Osteocyte (in vitro differentiated cells): ENCODE measurements around the gene SLC4A8. TPM values are rescaled to one million over a fixed set of nuclear protein-coding genes. Genes with fewer than 3 reads are reported as not detected.

Experiments used
- DNase-seq: peaks from one replicate; pipeline ENCODE4 v3.0.0; 2021; ENCODE audit warnings: mixed read lengths; ENCODE audit not compliant: unreplicated experiment; ENCODE audit errors: extremely low spot score
- H3K27ac Mint-ChIP-seq: one replicate; pipeline ENCODE4 v1.8.0; 2021; ENCODE audit warnings: mild to moderate bottlenecking, mixed read lengths; ENCODE audit not compliant: unreplicated experiment
- H3K27me3 Mint-ChIP-seq: one replicate; pipeline ENCODE4 v1.8.0; 2021; ENCODE audit warnings: mixed read lengths; ENCODE audit not compliant: unreplicated experiment
- H3K36me3 Mint-ChIP-seq: one replicate; pipeline ENCODE4 v1.8.0; 2021; ENCODE audit warnings: mixed read lengths; ENCODE audit not compliant: unreplicated experiment
- H3K4me1 Mint-ChIP-seq: one replicate; pipeline ENCODE4 v1.8.0; 2021; ENCODE audit warnings: mixed read lengths; ENCODE audit not compliant: unreplicated experiment
- H3K4me3 Mint-ChIP-seq: one replicate; pipeline ENCODE4 v1.8.0; 2021; ENCODE audit warnings: mild to moderate bottlenecking, moderate library complexity, mixed read lengths; ENCODE audit not compliant: unreplicated experiment
- H3K9me3 Mint-ChIP-seq: one replicate; pipeline ENCODE4 v1.8.0; 2021; ENCODE audit warnings: mixed read lengths; ENCODE audit not compliant: unreplicated experiment
- CTCF ChIP-seq: fragments of 200-600 bp; sonication (generic); IDR thresholded peaks from 2 replicates; pipeline ENCODE4 v1.5.0; 2021; ENCODE audit warnings: antibody characterized with exemption, mild to moderate bottlenecking, moderate library complexity
- total RNA-seq: library from RNA; stranded (reverse); gene quantifications from 2 replicates; pipeline ENCODE4 v1.2.1, GENCODE V29; 2021

The SLC4A8 gene
- total RNA-seq, 1 donor from 2014 or later, result 3.6 TPM

GRCh38 chr12:51379571-51379970 lies 45.1 kb upstream of the SLC4A8 start:
- Mint-ChIP-seq H3K27me3 (no peaks in the 10 kb centered on the region), H3K4me3 (no peak overlapping the region), H3K27ac (no peak overlapping the region), H3K9me3 (no peaks in the 10 kb centered on the region), H3K36me3 (no peaks in the 10 kb centered on the region), H3K4me1 (peaks cover 25% of the 10 kb centered on the region)
- TF ChIP-seq CTCF, result no peak
- DNase-seq, result no peak

DNA sequence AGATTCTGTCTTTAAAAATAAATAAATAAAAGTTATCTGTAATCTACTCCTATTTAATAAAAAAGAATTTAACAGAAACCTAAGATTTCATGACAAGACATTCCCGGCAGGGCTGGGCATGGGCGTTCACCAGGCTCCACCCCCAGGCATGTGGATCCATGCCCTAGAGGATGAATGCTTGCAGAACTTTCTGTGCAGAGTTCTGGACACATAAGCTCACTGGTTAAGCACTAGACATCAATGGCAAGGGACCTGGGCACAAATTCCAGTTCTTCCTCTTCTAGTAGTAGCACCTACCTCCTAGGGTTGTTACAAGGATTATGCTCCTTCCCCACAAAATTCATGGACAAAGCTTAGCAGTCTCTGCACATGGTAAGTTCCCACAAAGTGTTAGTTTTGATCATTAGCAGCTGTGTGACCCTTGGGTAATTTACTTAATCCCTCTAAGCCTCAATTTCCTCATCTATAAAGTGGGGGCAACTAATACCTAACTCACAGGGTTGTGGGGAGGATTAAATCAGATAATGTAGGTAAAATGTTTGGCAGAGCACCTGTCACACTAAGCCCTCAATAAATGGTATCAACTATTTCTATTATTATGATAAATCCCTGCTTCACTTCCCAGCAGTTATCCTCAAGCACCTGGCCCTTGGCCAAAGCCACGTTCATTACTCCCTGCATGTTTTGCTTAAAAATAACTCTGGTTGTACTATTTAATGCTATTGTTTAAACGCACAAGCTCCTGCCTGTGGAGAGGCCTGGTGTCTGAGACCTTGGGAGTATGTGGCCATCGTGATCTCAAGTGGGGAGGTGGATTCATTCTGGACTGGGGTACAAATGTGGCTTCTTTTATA lies 43.2 kb upstream of the SLC4A8 start:
- no peak for TF ChIP-seq CTCF
- peaks cover 18% of the 10 kb centered on the region for H3K4me1 Mint-ChIP-seq

DNA sequence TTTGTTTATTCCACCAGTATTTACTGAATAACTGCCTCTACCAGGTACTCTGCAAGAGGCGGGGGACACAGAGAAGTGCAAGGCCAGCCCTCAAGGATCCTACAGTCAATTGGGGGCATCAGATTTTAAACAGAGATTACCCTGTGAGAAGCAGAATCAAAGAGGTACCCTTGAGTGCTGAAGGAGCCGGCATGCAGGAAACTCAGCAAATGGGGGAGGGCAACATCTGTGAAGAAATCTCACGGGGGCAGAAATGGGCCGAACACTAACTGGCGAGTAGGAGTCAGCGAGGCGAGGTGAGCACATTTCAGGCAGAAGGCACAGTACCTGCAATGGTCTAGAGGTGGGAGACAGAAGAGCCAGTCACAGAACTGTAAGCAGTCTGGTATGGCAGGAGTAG lies 42.5 kb upstream of the SLC4A8 start:
- Mint-ChIP-seq H3K4me1 (peaks cover 18% of the 10 kb centered on the region), H3K27ac (no peak overlapping the region), H3K4me3 (no peak overlapping the region), H3K36me3 (no peaks in the 10 kb centered on the region), H3K9me3 (no peaks in the 10 kb centered on the region), H3K27me3 (no peaks in the 10 kb centered on the region)
- DNase-seq, result no peak
- no peak for TF ChIP-seq CTCF

More for the DNA sequence above, 43.2 kb upstream of the SLC4A8 start:
- H3K4me3 Mint-ChIP-seq, result no peak overlapping the region
- no peaks in the 10 kb centered on the region for H3K36me3 Mint-ChIP-seq
- no peak for DNase-seq
- no peaks in the 10 kb centered on the region for H3K27me3 Mint-ChIP-seq
- H3K27ac Mint-ChIP-seq, result no peak overlapping the region
- H3K9me3 Mint-ChIP-seq, result no peaks in the 10 kb centered on the region

GRCh38 chr12:51383269-51383905 lies 41.2 kb upstream of the SLC4A8 start:
- no peaks in the 10 kb centered on the region for H3K36me3 Mint-ChIP-seq
- DNase-seq, result no peak
- no peak overlapping the region for H3K27ac Mint-ChIP-seq
- no peaks in the 10 kb centered on the region for H3K27me3 Mint-ChIP-seq
- peaks cover 24% of the 10 kb centered on the region for H3K4me1 Mint-ChIP-seq
- TF ChIP-seq CTCF, result no peak
- H3K4me3 Mint-ChIP-seq, result no peak overlapping the region
- H3K9me3 Mint-ChIP-seq, result no peaks in the 10 kb centered on the region

GRCh38 chr12:51386351-51386750 lies 38.3 kb upstream of the SLC4A8 start:
- DNase-seq, result no peak
- TF ChIP-seq CTCF, result no peak
- no peaks in the 10 kb centered on the region for H3K36me3 Mint-ChIP-seq
- H3K27ac Mint-ChIP-seq, result no peak overlapping the region
- H3K4me1 Mint-ChIP-seq, result peaks cover 35% of the 10 kb centered on the region
- no peaks in the 10 kb centered on the region for H3K27me3 Mint-ChIP-seq
- no peak overlapping the region for H3K4me3 Mint-ChIP-seq
- H3K9me3 Mint-ChIP-seq, result no peaks in the 10 kb centered on the region
